Measurements from ENCODE around the gene NRG2.

NRG2 gene

DNA sequence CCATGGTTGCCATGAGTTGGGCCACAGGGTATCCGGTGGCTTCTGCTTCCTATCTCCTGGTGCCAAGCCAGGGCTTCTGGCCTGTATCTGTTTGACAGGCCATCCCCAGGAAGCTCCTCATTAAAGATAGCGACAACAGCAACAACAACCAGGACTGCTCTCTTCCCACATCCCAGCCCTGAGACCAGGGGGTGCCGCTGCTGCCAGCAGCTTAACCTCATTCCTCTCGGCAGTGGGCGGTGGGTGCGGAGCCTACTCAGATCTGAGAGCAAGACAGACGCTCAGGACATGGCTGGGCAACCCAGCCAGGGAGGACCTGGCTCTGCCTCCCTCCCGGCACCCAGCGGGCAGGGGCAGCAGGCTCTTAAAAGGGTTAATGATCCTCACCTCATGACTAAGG is 149.2 kb downstream of the NRG2 start:
- TF ChIP-seq CTCF (IDR thresholded peaks at IDR 0.05; ENCODE audit: control insufficient read depth, extremely low read depth, insufficient read depth) = no peak
- no peak for DNase-seq (ENCODE audit: low read depth)
- H3K4me3 ChIP-seq (ENCODE audit: low read depth, low read length) = no peak overlapping the region

- no peak for DNase-seq (ENCODE audit: low read depth)
- TF ChIP-seq CTCF (IDR thresholded peaks at IDR 0.05; ENCODE audit: control insufficient read depth, extremely low read depth, insufficient read depth) = no peak
- H3K4me3 ChIP-seq (ENCODE audit: low read depth, low read length) = no peak overlapping the region
These were observed 153.7 kb downstream of the NRG2 start for GRCh38 chr5:139889410-139889809.

DNA sequence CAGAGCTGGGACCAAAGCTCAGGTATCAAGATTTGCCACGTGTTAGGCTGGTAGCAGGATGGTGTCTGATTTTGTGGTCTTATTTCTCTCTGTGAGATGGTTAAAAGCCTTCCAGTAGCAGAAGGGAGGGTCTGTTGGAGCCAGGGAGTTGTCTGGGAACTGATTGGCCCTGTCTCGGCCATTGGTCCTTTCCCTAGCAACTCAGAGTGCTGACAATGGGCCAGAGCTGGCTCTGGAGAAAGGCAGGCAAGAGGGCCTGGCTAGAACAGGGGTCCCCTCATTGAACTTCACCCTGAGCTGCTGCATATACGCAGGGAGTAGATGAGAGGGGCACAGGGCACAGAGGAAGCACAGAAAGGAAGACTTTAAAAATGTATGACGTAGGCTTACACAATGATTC is 154.7 kb downstream of the NRG2 start:
- no peak for DNase-seq (ENCODE audit: low read depth)
- no peak overlapping the region for H3K4me3 ChIP-seq (ENCODE audit: low read depth, low read length)

GRCh38 chr5:139886213-139886612 is 156.9 kb downstream of the NRG2 start:
- DNase-seq (ENCODE audit: low read depth) = no peak
- H3K4me3 ChIP-seq (ENCODE audit: low read depth, low read length) = no peak overlapping the region
- TF ChIP-seq CTCF (IDR thresholded peaks at IDR 0.05; ENCODE audit: control insufficient read depth, extremely low read depth, insufficient read depth) = no peak

More for the DNA sequence above, 154.7 kb downstream of the NRG2 start:
- no peak for TF ChIP-seq CTCF (IDR thresholded peaks at IDR 0.05; ENCODE audit: control insufficient read depth, extremely low read depth, insufficient read depth)

GRCh38 chr5:139885857-139886208 is 157.3 kb downstream of the NRG2 start:
- H3K4me3 ChIP-seq (ENCODE audit: low read depth, low read length) = no peak overlapping the region
- no peak for TF ChIP-seq CTCF (IDR thresholded peaks at IDR 0.05; ENCODE audit: control insufficient read depth, extremely low read depth, insufficient read depth)
- DNase-seq (ENCODE audit: low read depth) = no peak

DNA sequence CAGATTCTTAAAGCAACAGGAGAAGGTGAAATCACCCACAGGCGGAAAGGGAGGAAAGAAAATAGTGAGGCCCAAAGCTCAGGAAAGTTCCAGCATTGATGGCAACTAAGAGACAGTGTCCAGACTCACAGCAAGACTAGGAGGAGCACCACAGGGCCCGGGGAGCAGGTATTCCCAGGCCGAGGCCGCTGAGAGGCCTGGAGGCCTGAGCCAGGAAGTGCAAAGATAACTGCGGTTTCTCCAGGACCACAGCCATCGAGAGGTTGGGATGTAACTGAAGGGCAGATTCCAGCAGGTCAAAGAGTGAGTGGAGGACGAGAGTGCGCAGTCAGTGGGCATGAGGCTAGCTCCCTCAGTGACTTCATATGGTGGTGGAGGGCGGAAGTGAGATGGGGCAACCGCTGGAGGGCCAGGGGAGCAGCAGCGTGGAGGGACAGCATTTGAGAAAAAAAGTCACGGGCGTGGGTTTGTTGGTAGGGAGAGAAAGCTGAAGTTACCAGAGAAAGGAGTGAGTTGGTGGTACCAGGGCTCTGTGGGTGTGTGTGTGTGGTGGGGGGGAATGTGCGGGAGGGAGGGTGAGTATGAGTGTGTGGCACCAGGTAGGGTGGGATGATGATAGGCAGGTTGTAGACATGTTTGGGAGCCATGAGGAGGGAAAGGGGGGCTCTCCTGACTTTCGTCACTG is 157.8 kb downstream of the NRG2 start:
- no peak for DNase-seq (ENCODE audit: low read depth)
- H3K4me3 ChIP-seq (ENCODE audit: low read depth, low read length) = no peak overlapping the region
- no peak for TF ChIP-seq CTCF (IDR thresholded peaks at IDR 0.05; ENCODE audit: control insufficient read depth, extremely low read depth, insufficient read depth)

DNA sequence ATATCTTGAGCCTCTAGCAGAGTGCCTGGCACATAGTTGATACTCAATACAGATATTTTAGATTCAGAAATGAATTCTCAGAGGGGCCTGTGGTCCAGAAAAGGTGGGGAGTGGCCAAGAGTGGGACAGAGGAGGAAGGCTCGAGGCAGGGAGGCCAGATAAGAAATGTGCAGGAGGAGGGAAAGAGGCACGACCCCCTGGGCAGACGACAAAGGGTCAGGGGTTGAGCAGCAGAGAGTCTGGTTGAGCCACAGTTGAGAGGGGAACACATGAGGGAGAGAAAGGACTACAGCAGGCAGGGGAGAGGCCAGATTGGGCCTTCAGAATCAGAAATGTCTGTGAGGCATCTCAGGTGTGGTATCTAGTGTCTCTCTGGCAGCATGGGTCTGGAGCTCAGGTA is 158.4 kb downstream of the NRG2 start:
- no peak overlapping the region for H3K4me3 ChIP-seq (ENCODE audit: low read depth, low read length)
- no peak for DNase-seq (ENCODE audit: low read depth)
- TF ChIP-seq CTCF (IDR thresholded peaks at IDR 0.05; ENCODE audit: control insufficient read depth, extremely low read depth, insufficient read depth) = no peak
